ENCODE results near the gene RNPS1. TPM values are rescaled to one million over a fixed set of nuclear protein-coding genes. Genes with fewer than 3 reads are reported as not detected.

RNPS1 gene
- total RNA-seq, 1 experiment from 2014 or later: 250 TPM

DNA sequence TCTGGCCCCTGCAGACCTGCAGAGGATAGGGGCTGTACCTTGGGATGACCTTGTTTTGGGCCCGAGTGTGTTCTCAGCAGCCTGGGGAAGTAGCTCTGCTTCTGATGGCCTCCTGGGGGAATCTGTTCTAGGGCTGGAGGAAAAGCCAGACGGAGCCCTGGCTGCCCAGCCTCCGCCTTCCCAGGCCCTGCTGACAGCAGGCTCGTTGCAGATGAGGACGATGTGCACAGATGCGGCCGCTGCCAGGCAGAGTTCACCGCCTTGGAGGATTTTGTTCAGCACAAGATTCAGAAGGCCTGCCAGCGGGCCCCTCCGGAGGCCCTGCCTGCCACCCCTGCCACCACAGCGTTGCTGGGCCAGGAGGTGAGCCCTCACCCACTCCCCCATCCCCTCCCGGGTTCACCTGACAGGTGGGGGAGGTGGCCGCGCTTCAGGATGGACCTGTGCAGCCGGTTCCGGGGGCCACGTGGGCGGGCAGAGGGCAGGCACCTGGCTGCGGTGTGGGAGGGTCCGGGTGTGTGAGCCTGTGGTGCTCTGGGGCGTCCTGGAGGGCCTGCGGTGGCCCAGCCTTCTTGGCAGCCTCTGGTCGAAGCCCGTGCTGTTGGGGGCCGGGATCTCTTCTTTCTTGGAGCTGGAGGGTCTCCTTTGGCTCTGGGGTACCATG lies 39.6 kb downstream of the RNPS1 start:
- Histone ChIP-seq H3K4me1 (replicated peaks; ENCODE audit: insufficient read depth) (peaks cover 20% of the 10 kb centered on the region), H3K27ac (no peak overlapping the region), H2AFZ (no peak overlapping the region), H3K9me3 (ENCODE audit: insufficient read depth, low read depth) (no peaks in the 10 kb centered on the region), H3K27me3 (ENCODE audit: insufficient read depth, low read depth) (no peaks in the 10 kb centered on the region), H3K9me2 (ENCODE audit: insufficient read depth) (no peaks in the 10 kb centered on the region), H3K4me3 (no peak overlapping the region), H3F3A (ENCODE audit: insufficient read depth, low read depth) (peaks cover 13% of the 10 kb centered on the region; the same call in 1 of the 2 replicates), H3K36me3 (ENCODE audit: low read depth) (peaks cover 4% of the 10 kb centered on the region; the same call in 1 of the 2 replicates), H4K20me1 (ENCODE audit: insufficient read depth) (peaks cover 41% of the 10 kb centered on the region), H3K79me2 (ENCODE audit: low read depth) (peaks cover 51% of the 10 kb centered on the region), H3K4me2 (no peak overlapping the region)
- no peak for TF ChIP-seq EZH2 (IDR thresholded peaks at IDR 0.05; ENCODE audit: low read depth)
- TF ChIP-seq, protein P1, sequence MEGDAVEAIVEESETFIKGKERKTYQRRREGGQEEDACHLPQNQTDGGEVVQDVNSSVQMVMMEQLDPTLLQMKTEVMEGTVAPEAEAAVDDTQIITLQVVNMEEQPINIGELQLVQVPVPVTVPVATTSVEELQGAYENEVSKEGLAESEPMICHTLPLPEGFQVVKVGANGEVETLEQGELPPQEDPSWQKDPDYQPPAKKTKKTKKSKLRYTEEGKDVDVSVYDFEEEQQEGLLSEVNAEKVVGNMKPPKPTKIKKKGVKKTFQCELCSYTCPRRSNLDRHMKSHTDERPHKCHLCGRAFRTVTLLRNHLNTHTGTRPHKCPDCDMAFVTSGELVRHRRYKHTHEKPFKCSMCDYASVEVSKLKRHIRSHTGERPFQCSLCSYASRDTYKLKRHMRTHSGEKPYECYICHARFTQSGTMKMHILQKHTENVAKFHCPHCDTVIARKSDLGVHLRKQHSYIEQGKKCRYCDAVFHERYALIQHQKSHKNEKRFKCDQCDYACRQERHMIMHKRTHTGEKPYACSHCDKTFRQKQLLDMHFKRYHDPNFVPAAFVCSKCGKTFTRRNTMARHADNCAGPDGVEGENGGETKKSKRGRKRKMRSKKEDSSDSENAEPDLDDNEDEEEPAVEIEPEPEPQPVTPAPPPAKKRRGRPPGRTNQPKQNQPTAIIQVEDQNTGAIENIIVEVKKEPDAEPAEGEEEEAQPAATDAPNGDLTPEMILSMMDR (conservative IDR thresholded peaks at IDR 0.05): no peak
- no peak for DNase-seq
- ChIA-PET CTCF (interaction anchor here (0.5 to 0.6 kb wide), 2 partner anchors 40 to 86 kb away, joined by 8 to 17 read pairs; no protein-coding TSS in a partner anchor), POLR2A (ENCODE audit: unreplicated experiment) (no interaction called here)
- intact Hi-C loops (cut with micrococcal nuclease; ENCODE audit: unreplicated experiment): loop anchor here (10.0 kb wide), 1 partner anchor 677 kb away; no protein-coding TSS in a partner anchor
- no TSS peak for BruUV-seq (replicated peaks)

DNA sequence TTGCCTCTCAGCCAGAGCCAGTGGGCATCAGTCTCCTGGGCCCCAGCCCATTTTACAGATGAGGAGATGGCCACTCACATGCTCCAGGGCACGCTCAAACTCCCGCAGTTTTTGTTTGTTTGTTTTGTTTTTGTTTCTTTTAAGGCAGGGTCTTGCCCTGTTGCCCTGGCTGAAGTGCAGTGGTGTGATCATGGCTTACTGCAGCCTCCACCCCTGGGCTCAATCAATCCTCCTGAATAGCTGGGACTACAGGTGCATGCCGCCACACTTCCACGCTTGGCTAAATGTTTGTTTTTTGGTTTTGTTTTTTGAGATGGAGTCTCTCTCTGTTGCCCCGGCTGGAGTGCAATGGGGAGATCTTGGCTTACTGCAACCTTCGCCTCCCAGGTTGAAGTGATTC lies 41.0 kb downstream of the RNPS1 start:
- Histone ChIP-seq H2AFZ (no peak overlapping the region), H3K4me2 (peak overlapping the region; percentile 57; the same call in 1 of the 2 replicates), H3K4me1 (replicated peaks; ENCODE audit: insufficient read depth) (peaks cover 20% of the 10 kb centered on the region), H3K36me3 (ENCODE audit: low read depth) (peaks cover 4% of the 10 kb centered on the region; the same call in 1 of the 2 replicates), H3K9me3 (ENCODE audit: insufficient read depth, low read depth) (no peaks in the 10 kb centered on the region), H3K4me3 (no peak overlapping the region), H3K9me2 (ENCODE audit: insufficient read depth) (no peaks in the 10 kb centered on the region), H3K27me3 (ENCODE audit: insufficient read depth, low read depth) (no peaks in the 10 kb centered on the region), H3K79me2 (ENCODE audit: low read depth) (peaks cover 51% of the 10 kb centered on the region), H3F3A (ENCODE audit: insufficient read depth, low read depth) (peaks cover 18% of the 10 kb centered on the region), H3K27ac (no peak overlapping the region), H4K20me1 (ENCODE audit: insufficient read depth) (peaks cover 41% of the 10 kb centered on the region)
- no peak for TF ChIP-seq EZH2 (IDR thresholded peaks at IDR 0.05; ENCODE audit: low read depth)
- TF ChIP-seq, protein P1 (conservative IDR thresholded peaks at IDR 0.05): no peak
- intact Hi-C loops (cut with micrococcal nuclease; ENCODE audit: unreplicated experiment): loop anchor here (10.0 kb wide), 1 partner anchor 678 kb away; no protein-coding TSS in a partner anchor
- CTCF ChIA-PET: no interaction called here
- no TSS peak for BruUV-seq (replicated peaks)
- no peak for DNase-seq
- POLR2A ChIA-PET (ENCODE audit: unreplicated experiment): interaction anchor here (0.5 to 0.8 kb wide), 4 partner anchors 15 to 191 kb away, joined by 3 to 8 read pairs (median 6); no protein-coding TSS in a partner anchor

DNA sequence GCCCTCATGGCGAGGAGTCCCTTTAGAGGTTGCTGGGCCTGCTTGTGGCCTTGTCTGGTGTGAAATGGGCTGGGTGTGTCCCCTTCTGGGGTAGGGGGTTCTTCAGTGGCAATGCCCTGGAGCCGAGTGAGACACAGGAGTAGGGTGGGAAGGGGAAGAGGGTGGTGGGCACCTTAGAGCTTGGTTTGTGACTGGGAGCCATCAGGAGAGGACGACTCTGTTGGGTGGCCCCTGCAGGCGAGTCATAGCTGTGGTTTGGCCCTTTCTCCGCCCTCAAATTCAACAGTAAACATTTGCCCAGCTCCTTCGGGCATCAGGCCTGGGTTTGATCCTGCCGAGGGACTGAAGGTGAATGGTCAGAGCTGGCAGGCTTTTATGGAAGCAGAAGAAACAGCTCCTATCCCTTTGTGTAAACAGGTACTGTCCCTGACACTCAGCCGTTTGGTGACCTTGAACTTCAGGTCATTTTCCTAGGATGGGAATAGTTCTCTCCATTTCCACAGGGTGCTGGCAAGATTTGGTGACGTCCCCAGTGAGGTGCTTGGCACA lies 41.6 kb downstream of the RNPS1 start:
- Histone ChIP-seq H3K27ac (no peak overlapping the region), H3K4me2 (peak overlapping the region; percentile 57), H3K36me3 (ENCODE audit: low read depth) (peaks cover 4% of the 10 kb centered on the region; the same call in 1 of the 2 replicates), H2AFZ (no peak overlapping the region), H3K79me2 (ENCODE audit: low read depth) (peaks cover 51% of the 10 kb centered on the region), H4K20me1 (ENCODE audit: insufficient read depth) (peaks cover 41% of the 10 kb centered on the region), H3K9me2 (ENCODE audit: insufficient read depth) (no peaks in the 10 kb centered on the region), H3K4me3 (no peak overlapping the region), H3K9me3 (ENCODE audit: insufficient read depth, low read depth) (no peaks in the 10 kb centered on the region), H3K27me3 (ENCODE audit: insufficient read depth, low read depth) (no peaks in the 10 kb centered on the region), H3F3A (ENCODE audit: insufficient read depth, low read depth) (peaks cover 18% of the 10 kb centered on the region), H3K4me1 (replicated peaks; ENCODE audit: insufficient read depth) (peaks cover 20% of the 10 kb centered on the region)
- BruUV-seq (replicated peaks): no TSS peak
- POLR2A ChIA-PET (ENCODE audit: unreplicated experiment): interaction anchor here (0.5 to 0.8 kb wide), 4 partner anchors 16 to 247 kb away, joined by 3 to 8 read pairs (median 6); no protein-coding TSS in a partner anchor
- CTCF ChIA-PET: interaction anchor here (0.6 kb wide), 1 partner anchor 136 kb away, joined by 6 read pairs; no protein-coding TSS in a partner anchor
- no peak for DNase-seq
- TF ChIP-seq, protein P1 (conservative IDR thresholded peaks at IDR 0.05): no peak
- TF ChIP-seq EZH2 (IDR thresholded peaks at IDR 0.05; ENCODE audit: low read depth): no peak
- intact Hi-C loops (cut with micrococcal nuclease; ENCODE audit: unreplicated experiment): loop anchor here (10.0 kb wide), 1 partner anchor 678 kb away; no protein-coding TSS in a partner anchor

Data from PC-9 (cell line).